Lower leg skin (tissue), 4 donors: ENCODE results near the gene LIX1. TPM values are rescaled to one million over a fixed set of nuclear protein-coding genes. Genes with fewer than 3 reads are reported as not detected.

Experiments used
- DNase-seq, 2 donors: peaks; one replicate each; pipeline ENCODE4 v3.0.0-alpha.2; 2019; ENCODE audit warnings: low spot score in 2 of 2
- H3K4me3 ChIP-seq: fragments of 200-600 bp; sonication (generic); 2 replicates; pipeline ENCODE4 v1.5.1; 2017; ENCODE audit warnings: mild to moderate bottlenecking, low read depth; ENCODE audit not compliant: poor library complexity, severe bottlenecking
- POLR2A ChIP-seq, 2 donors: fragments of 450-650 bp; IDR thresholded peaks; one replicate each; pipeline ENCODE4 v1.6.1; 2016 to 2017; ENCODE audit warnings: antibody characterized with exemption in 2 of 2, mild to moderate bottlenecking in 1 of 2, moderate library complexity in 1 of 2
- WGBS, 2 donors: methylation state at CpG; one replicate each; pipeline ENCODE4 v1.1.5; 2018; 5-methylcytosine and 5-hydroxymethylcytosine counted together
- intact Hi-C: fragments of 100-400 bp; cut with DNase I; formaldehyde crosslinking; loops from one replicate; pipeline ENCODE4 v1.15.0; 2023; ENCODE audit warnings: low total_unique reads
- total RNA-seq, 4 donors: library from RNA; depleted of rRNA; stranded (reverse); fragments of >200 nt; gene quantifications; one replicate each; pipeline ENCODE4 v1.1.0, GENCODE V29; 2016
- TF ChIP-seq, protein P1 (sequence below), 3 donors: fragments of 450-650 bp; IDR thresholded peaks; one replicate each; pipeline ENCODE4 v1.5.1; 2016; ENCODE audit warnings: antibody characterized with exemption in 3 of 3, mild to moderate bottlenecking in 3 of 3, moderate library complexity in 2 of 3

The LIX1 gene
- total RNA-seq, 4 donors from 2014 or later: 0.19 TPM; not detected in 3

DNA sequence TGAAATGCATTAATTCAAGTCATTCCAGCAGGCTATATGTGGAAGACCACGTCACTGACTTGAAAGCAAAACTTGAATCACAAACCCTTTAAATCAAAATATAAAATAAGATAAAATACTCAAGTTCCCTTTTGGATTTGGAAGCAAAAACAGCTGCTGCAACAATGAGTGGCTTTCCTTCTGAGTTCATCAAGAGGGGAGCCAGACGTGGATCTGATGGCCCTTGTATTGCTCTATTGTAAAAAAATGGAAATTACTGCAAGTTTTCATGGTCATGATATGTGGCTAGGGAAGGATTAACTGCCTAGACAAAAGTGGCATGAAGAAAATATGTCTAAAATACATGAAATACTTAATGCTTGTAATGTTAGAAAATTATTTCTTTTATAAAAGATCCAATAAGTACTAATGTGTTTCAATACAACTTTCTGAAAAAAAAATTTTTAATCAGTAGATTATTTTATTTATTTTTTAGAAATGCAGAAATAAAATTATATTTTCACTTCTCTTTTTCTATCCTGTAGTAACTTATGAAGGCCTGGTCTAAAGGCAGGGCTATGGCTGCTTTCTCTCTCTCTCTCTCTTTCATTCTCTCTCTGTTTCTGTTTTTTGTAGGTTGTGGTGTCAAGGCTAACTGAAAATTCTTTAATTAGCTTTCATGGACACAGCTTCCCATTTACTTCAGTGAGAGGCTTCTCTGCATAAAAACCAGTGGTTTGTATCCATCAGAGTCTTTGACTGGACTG is 24.0 kb downstream of the LIX1 start:
- no peak for TF ChIP-seq POLR2A (IDR thresholded peaks at IDR 0.05)
- TF ChIP-seq, protein P1, sequence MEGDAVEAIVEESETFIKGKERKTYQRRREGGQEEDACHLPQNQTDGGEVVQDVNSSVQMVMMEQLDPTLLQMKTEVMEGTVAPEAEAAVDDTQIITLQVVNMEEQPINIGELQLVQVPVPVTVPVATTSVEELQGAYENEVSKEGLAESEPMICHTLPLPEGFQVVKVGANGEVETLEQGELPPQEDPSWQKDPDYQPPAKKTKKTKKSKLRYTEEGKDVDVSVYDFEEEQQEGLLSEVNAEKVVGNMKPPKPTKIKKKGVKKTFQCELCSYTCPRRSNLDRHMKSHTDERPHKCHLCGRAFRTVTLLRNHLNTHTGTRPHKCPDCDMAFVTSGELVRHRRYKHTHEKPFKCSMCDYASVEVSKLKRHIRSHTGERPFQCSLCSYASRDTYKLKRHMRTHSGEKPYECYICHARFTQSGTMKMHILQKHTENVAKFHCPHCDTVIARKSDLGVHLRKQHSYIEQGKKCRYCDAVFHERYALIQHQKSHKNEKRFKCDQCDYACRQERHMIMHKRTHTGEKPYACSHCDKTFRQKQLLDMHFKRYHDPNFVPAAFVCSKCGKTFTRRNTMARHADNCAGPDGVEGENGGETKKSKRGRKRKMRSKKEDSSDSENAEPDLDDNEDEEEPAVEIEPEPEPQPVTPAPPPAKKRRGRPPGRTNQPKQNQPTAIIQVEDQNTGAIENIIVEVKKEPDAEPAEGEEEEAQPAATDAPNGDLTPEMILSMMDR (IDR thresholded peaks at IDR 0.05): no peak
- H3K4me3 ChIP-seq: no peak overlapping the region
- intact Hi-C loops: no loop called here
- no peak for DNase-seq
- 63 to 76% methylated on average over 2 of the region's 2 CpGs for WGBS, 2 donors

DNA sequence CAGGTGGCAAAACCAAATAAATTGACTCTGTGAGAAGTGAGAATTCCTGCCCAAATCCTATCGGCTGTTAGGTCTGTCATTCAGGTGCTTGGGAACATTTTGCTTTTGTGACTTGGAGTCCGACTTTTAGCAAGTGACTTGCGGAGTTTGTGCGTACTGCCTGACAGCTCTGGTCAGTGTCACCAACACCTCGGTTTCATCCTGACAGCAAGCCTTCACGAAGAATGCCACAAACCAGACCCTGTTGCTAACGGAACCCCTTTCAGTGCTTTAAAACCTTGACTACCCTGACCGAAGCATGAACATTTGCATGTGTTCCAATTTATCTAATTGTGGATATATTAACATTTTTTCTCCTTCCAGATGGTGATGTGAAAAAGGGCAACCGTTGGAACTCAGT is 26.5 kb downstream of the LIX1 start:
- H3K4me3 ChIP-seq: no peak overlapping the region
- DNase-seq: no peak
- WGBS, 2 donors: 88 to 89% methylated on average over 9 of the region's 9 CpGs
- intact Hi-C loops: no loop called here
- no peak for TF ChIP-seq POLR2A (IDR thresholded peaks at IDR 0.05)
- TF ChIP-seq, protein P1 (IDR thresholded peaks at IDR 0.05): no peak

DNA sequence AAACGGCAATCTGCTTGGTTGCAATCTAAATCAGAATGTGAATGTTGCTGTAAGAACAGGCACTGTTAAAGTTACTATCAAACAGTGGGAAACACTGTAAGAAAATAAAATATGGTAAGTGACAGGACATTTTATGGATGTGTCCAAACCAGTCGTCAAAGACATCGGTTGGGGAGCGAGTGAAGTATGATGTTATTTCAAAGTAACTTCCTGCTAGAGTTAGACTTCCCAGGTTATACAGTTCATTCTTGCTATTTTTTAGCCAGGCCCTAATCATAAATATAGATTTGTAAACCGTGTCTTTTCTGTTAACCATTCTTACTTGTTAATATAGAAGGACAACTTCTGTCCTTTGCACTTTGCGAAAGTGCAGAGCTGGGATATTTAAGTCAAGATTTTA is 30.2 kb downstream of the LIX1 start:
- no peak overlapping the region for H3K4me3 ChIP-seq
- intact Hi-C loops: no loop called here
- TF ChIP-seq, protein P1 (IDR thresholded peaks at IDR 0.05): no peak
- TF ChIP-seq POLR2A (IDR thresholded peaks at IDR 0.05): no peak
- DNase-seq: no peak
- WGBS, 2 donors: 65 to 75% methylated on average over 6 of the region's 6 CpGs

DNA sequence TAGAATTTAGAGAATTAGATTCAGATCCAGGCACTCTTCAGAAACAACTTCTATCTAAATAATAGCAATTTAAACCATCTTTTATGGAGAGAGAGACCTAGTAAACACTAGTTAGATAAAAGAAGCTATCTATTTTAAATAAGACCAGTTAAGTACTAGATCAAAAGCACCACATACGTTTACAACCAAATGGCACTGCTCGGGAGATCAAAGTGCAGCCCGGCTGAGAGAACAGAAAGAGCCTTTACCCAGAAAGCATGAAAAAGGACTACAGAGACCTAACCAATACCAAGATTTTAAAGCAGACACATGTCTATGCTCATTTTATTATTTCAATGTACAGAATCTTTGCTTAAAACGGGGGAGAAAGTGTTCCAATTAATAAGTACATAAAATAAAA is 30.8 kb downstream of the LIX1 start:
- H3K4me3 ChIP-seq: no peak overlapping the region
- no peak for DNase-seq
- TF ChIP-seq POLR2A (IDR thresholded peaks at IDR 0.05): no peak
- TF ChIP-seq, protein P1 (IDR thresholded peaks at IDR 0.05): no peak
- WGBS, 2 donors: 49 to 55% methylated on average over 4 of the region's 4 CpGs
- intact Hi-C loops: no loop called here

DNA sequence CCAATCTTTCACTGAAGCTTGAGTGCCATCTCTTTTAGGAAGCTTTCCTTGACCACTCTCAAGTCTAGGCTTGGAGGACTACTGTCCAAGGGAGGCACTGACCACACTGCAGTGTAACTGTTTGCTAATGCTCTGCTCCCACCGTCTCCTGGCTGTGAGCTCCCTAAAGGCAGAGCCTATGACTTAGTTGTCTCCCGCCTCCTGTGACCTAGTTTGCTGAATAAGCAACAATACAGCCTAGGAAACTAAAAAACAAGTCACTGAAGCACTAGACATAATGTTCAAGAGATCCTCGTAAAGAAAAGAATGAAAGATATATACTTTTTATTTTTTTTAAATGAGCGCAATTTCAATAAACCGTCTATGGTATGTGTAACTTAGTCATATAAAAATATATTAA is 31.4 kb downstream of the LIX1 start:
- no peak for TF ChIP-seq POLR2A (IDR thresholded peaks at IDR 0.05)
- TF ChIP-seq, protein P1 (IDR thresholded peaks at IDR 0.05): no peak
- no peak overlapping the region for H3K4me3 ChIP-seq
- intact Hi-C loops: no loop called here
- WGBS, 2 donors: 83 to 85% methylated on average over 5 of the region's 5 CpGs
- no peak for DNase-seq

DNA sequence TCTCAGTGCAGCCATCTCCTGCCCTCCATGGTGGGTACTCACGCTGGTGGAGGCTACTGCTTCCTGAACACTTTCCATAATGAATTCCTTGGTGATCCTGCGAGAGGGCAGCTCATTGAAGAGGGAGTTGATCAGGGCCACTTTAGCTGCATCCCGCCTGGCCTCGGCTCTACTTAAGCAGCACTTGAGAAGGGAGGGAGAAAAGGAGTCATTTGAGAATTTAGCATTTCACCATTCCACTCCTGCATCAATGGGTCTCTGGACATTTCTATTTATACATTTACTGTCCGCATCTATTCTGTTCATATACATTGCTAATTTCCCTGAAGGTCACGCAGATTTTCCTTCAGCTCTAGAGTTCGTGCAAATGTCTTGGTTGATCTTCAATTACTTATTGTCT is 35.1 kb downstream of the LIX1 start:
- intact Hi-C loops: no loop called here
- no peak for TF ChIP-seq POLR2A (IDR thresholded peaks at IDR 0.05)
- TF ChIP-seq, protein P1 (IDR thresholded peaks at IDR 0.05): no peak
- DNase-seq: no peak
- 95 to 96% methylated on average over 7 of the region's 7 CpGs for WGBS, 2 donors
- no peak overlapping the region for H3K4me3 ChIP-seq
